ENCODE measurements around the gene FBXO42.
A peak's percentile ranks its signal among the peaks of the same experiment; 100 is the strongest.

The FBXO42 gene

DNA sequence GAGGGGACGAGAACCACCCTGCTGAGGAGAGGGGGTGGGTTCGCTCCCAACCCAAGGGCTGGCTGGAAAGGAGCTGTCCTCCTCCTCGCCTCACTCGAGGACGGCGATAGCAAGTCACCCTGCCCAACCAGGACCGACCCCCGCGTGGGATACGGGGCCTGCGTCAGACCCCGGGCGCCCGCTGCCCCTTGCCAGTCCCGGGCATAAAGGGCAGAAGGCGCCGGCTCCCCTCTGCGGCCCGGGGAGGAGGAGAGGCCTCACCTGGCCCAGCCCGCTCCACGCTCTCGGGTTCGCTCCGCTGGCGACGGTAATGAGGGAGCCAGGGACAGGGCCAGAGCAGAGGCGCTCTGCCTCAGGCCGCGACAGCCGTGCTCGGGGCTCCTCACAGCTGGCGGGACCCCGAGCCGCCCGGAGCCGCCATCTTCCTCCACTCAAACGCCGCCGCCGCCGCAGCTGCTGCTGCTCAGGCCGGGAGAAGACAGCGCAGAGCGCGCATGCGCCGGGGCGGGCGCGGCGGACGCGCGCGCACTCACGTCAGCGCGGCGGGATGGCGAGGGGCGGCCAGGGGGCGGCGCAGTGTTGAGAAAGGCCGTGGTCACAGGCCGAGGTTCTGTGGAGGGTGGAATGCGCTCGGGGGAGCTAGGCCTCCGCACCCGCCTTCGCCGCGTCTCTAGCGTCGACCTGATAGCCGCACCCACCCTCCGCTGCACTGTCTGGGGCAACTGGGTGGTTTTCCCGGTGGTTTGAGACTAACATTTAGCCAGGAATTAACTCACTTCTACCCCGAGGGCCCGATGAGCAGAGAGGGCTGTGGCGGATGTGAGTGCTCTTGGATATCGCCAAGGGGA, at the start of gene FBXO42:
FBXO42 (minus strand) TSS at position 487 of the 848 bp plus-strand sequence. CDS start 37,062 bp downstream, outside the sequence.
- peak; percentile 90 for DNase-seq (ENCODE audit: low read depth)

DNA sequence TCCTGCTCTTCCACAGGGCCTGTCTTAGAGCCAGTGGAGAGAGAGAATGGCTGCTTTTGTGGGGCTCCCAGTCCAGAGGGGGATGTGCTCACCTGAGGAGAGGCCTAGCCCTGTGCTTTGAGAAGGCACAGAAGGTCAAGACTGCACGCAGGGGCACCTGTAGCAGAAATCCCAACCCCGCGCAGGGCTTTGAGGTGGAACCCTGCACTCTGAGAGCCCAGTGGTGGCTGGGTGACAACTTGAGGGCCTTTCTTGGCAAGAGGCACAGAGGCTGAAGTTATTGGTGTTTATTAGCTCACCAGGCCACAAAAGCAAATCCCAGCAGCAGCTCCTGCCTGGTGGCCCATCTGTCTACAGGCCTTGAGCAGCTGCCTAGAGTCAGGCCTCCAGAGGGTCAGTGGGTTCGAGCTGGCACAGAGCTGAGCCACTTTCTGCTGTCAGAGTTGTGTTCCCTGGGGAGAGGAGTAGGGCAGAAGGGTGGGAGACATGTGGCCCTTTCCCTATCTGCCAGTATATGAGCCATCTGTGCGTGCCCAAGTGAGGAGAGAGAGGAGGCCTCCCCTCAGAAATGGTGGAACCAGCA, 46.2 kb upstream of the FBXO42 start:
- no peak for DNase-seq (ENCODE audit: low read depth)

DNA sequence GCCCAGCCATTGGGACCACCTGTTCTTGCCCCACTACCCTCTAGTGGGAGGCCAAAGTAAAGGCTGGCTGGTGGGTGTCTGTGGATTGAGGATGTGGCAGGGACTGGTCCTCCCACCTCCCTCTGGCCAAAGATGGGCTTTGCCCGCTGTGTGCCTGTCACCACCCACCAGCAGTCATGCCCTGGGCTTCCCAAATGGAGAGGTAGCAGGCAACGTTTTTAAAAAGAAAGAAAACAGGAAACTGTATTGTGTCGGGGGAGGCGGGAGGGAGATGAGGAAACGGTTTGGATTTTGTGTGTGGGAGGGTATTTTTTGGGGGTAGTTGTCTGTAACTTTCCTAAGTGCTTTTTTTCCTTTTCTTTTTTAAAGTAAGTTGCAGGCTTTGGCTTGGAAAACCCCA, 44.8 kb upstream of the FBXO42 start:
- DNase-seq (ENCODE audit: low read depth) = no peak

DNA sequence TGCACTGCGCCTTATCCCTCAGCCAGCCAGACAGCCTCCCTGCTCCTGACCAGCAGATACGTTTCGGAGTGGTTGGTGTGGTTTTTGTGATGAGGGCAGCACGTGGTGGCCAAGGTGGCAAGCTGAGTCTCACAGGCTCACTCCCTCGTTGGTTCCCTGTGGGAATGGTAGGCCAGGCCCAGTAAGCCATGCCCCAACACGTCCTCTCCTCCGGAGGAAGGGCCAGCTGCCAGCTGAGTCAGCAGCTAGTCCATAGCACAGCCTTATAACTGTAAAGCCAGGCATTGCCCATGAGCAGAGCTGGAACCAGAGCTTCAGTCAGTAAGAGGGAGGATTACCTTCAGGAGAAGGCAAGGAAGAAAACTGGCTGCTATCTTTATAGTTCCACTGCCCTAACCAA, 44.3 kb upstream of the FBXO42 start:
- DNase-seq (ENCODE audit: low read depth) = no peak

DNA sequence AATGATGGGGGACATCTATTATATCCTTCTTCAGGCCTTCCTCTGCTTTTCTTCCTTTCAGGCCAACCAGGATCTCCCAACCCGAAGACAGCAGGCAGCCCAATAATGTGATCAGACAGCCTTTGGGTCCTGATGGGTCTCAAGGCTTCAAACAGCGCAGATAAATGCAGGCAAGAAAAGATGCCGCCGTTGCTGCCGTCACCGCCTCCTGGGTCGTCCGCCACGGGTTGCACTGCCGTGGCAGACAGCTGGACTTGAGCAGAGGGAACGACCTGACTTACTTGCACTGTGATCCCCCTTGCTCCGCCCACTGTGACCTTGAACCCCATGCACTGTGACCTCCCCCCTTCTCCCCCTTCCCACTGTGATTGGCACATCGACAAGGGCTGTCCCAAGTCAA, 42.7 kb upstream of the FBXO42 start:
- DNase-seq (ENCODE audit: low read depth) = no peak

DNA sequence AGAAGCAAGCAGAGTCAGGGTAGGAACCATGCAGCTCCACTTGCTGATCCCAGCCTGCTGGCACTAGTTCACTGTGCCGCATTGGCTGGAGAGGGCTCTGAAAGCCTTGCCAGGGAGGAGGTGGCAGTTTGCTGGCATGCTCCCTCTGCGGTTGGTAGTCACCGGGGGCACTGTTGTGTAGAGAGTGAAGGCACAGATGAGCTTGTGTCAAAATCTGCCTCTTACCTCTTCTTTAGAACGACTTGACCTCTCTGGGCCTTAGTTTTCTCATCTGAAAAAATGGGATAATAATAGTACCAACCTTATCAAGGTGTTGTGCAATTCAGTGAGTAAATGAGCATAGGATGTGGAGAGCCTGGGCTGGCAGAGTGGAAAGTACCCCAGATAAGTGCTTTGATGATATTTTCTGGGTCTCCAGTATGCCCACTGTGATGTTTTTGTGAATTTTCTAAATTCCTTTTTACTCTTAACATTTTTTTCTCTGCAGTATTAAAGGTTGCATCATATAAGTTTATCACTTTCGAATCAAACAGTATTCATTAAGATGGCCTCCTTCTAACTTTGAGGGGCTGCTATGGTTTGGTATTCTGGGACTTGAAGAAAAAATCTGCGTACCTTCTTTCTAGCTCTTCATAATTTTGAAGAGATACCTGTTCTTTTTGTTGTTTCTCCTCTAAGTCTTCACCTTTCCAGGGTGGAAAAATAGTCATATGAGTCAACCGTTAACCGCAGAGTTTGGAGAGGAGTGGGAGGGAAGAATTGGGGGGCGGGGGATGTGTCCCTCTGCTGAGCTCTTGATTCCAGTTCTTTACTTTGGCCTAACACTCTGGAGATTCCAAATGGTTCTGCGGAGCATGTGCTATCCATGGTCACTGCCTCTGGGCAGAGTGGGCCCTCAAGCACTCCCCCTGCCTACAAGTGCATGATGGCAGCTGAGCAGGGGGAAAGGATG, 41.6 kb upstream of the FBXO42 start:
- DNase-seq (ENCODE audit: low read depth) = no peak

DNA sequence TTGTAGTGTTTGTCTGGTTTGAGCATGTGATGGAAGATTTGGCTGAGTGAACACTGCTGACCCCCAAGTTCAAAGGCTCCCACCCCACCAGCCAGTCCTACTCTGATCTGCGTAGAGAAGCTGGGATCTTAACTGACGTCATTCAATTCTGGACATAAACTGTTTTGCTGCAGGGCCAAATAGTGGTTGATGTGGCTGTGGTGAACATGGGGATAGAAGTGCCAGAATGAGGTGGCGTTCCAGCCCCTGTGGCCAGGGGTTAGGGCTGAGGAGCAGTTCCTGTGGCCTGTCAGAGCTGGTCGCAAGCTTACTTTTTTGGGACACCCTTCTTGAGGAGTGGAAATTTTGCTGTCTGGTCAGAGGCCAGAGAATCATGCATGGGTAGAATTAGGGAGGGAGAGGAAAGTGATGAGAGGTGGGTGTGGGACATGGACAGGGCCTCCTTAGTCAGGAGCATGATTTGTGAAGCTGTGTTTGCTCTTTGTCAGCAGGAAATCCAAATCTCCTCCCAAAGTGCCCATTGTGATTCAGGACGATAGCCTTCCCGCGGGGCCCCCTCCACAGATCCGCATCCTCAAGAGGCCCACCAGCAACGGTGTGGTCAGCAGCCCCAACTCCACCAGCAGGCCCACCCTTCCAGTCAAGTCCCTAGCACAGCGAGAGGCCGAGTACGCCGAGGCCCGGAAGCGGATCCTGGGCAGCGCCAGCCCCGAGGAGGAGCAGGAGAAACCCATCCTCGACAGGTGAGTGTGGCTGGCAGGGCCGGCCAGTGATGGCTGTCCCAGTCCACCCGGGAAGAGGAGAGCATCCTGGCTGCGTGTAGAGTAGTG, 40.7 kb upstream of the FBXO42 start:
- no peak for DNase-seq (ENCODE audit: low read depth)

DNA sequence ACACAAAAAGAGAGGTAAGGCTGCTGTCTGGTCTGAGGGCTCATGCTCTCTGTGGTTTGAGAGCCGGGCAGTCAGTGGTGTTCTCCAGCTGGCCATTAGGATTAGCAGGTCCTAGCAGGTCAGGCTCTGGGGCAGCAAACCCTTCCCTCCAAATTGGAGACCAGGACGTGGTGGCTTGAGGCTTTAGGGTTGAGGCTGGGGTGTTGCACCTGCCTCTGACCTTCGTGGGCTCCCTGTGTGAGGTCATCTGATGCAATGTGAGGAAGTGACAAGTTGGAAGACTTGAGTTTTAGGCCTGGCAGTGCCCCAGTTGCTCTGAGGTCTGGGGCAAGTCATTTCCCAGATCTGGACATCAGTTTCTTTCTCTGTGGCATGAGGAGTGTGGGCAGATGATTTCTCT, 39.1 kb upstream of the FBXO42 start:
- no peak for DNase-seq (ENCODE audit: low read depth)

DNA sequence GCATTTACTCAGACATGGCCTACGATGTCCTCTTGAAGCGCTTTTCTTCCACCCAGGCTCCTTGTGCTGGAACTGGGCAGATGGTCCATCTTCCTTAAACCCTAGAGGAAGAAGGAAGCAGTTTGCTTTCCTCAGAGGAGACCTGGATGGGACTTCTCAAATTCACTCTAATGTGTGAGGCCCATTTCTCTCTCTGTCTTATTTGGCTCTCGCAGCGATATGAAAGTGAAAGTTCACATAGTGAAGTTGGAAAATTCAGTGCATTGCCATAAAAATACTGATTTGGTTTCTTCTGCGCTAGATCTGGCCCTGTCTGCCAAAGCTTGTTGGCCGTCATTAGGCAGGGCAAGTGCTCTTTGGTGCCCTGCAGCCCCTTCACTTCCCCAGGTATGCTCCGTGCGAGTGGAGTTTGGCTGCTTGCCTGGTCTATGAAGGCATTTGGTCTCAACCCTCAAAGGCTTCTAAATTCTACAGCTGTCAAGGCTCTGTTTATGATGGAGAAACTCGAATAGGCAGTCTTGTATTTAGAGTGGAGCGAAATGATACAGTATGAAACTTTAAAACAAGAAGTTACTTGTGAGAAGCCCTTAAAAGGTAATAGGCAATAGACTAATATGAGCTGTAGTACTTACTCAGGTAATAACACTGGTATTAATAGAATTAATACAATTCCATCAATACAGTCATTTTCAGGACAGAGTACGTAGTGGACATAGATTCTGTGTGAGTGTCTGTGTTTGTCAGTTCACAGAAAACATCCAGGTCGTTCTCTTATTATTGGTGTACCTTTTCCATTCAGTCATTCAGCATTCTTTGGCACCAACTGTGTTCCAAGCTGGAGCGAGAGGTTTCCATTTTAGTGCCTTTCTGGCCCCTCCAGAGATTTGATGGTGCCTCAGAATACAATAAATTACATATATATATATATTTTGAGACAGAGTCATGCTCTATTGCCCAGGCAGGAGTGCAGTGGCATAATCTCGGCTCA, 35.2 kb upstream of the FBXO42 start:
- no peak for DNase-seq (ENCODE audit: low read depth)

DNA sequence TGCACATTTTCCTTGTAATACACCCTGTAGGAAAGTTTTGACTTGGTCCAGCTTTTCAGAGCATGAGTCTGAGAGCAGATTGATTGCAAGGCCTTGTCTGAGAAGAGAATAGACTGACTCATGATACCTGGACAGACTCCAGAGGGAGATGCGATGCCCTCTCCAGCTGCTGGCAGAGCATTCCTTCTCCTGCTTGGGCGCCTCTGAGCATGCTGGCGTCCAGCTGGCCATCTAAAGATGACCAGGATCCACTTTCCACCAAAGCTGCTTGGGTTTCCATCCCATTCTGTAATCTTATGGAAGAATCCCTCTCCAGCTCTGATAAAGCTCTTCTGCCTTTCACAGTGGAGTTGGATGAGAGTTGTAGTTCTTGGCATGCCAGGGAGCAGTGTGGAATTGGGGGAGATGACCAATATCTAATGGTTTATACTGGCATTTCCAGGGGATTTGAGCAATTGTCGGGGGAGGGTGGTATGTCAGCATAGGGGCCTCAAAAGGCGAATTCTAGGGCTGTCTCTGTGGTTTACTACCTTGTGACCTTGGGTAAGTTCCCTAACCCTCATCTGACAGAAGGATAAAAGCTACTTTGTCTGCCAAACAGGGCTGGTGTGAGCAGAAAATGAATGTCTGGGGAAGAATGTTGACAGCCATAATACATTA, 34.3 kb upstream of the FBXO42 start:
- DNase-seq (ENCODE audit: low read depth) = no peak

DNA sequence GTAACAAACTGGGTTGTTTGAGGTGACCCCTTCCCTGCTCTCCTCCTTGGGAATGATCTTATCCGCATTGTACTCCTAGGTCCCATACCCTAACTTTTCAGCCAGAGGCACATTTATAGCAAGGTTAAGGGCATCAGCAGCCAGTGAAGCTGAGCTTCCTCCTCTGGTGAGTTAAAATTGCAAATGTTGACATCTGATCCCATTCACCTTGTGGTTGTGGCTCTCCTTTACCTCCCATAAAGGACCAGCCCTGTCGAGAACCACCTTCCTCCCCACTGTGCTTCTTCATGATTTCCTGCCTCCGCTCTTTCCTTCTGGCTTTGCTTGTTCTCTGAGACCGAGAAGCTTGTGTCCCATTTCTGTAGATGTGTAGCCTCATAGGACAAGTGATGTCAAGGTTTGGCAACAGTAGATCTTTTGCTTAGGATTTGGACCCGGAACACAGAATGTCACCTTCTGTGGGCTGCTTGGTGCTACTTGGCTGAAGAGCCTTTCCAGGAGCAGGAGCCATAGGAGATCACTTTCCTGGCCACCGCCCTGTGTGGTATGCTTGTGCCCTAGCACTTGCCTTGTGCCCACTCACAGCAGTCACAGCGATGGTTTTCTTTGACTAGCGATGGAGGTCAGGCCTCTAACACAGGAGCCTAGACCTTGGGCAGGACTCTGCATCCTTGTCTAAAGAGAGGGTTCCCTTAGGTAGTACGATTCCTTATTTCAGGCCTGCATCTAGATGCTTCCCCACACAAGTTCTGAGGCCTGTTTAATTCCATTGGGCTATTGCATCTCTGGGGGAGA, 33.6 kb upstream of the FBXO42 start:
- DNase-seq (ENCODE audit: low read depth) = no peak

DNA sequence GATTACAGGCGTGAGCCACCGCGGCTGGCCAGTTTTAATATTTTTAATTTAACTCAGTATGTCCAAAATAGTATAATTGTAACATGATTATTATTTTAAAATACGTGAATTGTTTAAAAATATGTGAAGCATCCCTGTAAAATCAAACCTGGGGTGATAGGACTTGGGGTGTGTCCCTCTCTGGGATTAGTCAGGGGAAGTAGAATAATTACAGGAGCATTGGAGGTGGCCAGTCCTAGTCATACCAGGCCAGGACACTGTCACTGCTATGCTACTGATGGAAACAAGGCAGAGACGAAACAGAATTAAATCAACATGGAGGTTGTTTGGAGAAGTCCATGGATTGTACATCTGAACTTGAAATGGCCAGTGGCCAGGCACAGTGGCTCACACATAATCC, 31.6 kb upstream of the FBXO42 start:
- no peak for DNase-seq (ENCODE audit: low read depth)

DNA sequence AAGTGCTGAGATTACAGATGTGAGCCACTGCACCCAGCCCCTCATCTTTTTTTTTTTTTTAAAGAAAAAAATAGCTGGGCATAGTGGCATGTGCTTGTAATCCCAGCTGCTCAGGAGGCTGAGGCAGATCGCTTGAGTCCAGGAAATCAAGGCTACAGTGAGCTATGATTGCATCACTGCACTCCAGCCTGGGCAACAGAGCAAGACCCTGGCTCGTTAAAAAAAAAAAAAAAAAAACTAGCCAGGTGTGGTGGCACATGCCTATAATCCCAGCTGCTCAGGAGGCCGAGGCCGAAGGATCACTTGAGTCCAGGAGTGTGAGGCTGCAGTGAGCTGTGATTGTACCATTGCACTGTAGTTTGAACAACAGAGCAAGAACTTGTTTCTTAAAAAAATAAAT, 28.6 kb upstream of the FBXO42 start:
- no peak for DNase-seq (ENCODE audit: low read depth)

DNA sequence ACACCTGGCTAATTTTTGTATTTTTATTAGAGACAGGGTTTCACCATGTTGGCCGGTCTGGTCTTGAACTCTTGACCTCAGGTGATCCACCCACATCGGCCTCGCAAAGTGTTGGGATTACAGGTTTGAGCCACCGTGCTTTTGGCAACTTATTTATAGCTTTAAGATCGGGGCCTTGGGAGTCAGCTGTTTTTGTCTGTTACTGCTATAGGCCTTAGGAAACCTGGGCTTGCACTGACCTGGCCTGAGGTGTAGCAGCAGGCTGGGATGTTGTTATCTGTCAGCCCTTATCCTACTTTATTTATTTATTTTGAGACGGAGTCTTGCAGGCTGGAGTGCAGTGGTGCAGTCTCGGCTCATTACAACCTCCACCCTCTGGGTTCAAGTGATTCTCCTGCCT, 26.2 kb upstream of the FBXO42 start:
- DNase-seq (ENCODE audit: low read depth) = no peak

DNA sequence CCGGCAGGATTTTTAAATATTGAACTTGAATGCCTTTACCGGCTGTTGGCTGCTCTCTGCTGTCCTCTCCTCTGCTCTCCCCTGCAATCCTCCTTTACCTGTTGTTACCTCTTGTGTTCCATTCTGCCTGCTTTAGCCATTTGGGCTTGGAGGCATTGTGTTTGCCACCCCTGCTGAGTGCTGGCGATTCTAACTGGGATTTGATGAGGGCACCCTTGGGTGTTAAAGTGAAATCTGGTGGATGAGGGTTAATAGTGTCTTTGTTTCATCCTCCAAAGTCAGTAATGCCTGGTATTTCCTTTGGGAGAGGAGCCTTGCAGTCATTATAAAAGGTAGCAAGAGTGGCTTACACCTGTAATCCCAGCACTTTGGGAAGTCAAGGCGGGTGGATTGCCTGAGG, 24.7 kb upstream of the FBXO42 start:
- no peak for DNase-seq (ENCODE audit: low read depth)

DNA sequence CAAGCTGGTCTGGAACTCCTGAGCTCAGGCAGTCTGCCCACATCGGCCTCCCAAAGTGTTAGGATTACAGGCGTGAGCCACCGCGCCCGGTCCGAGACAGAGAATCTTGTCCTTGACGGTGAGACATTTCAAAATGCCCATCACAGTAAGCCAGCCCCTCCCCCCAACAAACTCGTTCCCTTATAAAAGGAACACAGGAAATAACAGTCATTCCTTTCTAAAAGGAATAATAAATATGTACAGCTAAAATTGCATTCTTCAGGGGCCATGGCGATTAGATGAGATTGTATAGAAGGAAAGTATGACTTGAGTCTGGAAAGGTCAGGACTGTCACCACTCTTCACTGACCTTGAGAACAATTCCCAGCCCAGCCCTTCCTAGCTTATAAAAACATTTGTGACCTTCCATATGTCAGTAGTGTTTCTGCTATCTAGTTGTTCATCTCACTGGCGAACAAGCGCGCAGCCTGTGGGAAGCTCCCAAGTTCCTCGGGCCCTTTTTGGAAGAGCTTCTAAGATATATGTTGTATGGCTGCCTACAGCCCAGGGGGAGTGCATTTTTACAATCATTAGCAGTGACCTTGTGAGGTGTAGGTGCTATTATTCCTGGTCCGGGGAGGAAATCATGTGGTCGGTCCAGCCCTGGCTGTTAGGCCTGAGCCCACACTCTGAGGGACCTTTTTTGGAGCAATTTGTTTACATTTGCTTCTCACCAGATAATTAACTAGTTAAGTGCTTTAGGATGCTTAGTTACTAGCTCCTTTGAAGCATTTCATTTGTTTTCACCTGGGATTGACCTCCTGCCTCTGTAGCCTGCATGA, 23.5 kb upstream of the FBXO42 start:
- DNase-seq (ENCODE audit: low read depth) = no peak

DNA sequence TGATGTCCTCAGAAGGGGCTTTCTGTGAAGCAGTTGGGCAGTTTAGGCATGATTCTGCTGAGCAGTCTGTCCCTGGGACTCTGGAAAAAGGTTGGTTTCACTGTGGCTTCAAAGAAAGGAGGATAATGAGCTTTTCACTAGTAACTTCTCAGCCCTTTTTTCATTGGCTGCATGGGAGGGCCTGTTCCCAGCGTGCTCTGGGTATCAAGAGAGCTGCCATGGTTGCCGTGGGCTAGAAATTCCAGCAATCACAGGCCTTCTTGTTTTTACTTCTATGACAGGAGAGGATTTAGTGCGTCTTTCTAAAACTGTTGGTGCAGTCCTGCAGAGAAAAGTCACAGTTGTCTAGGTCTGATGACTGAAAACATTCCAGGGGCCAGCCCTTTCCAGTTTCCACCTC, 22.0 kb upstream of the FBXO42 start:
- no peak for DNase-seq (ENCODE audit: low read depth)

Measured in stimulated activated CD8-positive, alpha-beta memory T cell treated with anti-CD3 and anti-CD28 coated beads, Interleukin-12 subunit alpha, Interleukin-12 subunit beta, amount 100 ng/mL, for 4 hours (primary cell).